IgD-negative memory B cell (primary cell): Measurements from ENCODE around the gene CD46. TPM values are rescaled to one million over a fixed set of nuclear protein-coding genes. Genes with fewer than 3 reads are reported as not detected.
A peak's percentile ranks its signal among the peaks of the same experiment; 100 is the strongest.
"Not testable (repeated sequence)": the region's sequence is repeated elsewhere in the genome, so short reads cannot be mapped to it uniquely, and the experiment has no call there.

ENCODE experiments used
- H3K27ac Mint-ChIP-seq, 3 donors: one replicate each; pipeline ENCODE4 v1.8.0; 2020 to 2022; ENCODE audit warnings: mild to moderate bottlenecking in 3 of 3, mixed read lengths in 3 of 3, moderate library complexity in 1 of 3
- H3K27me3 Mint-ChIP-seq: one replicate; pipeline ENCODE4 v1.8.0; 2021; ENCODE audit warnings: mixed read lengths
- H3K36me3 Mint-ChIP-seq: one replicate; pipeline ENCODE4 v1.8.0; 2020; ENCODE audit warnings: mild to moderate bottlenecking, mixed read lengths
- H3K4me1 Mint-ChIP-seq, 3 donors: one replicate each; pipeline ENCODE4 v1.8.0; 2020 to 2022; ENCODE audit warnings: mixed read lengths in 3 of 3, mild to moderate bottlenecking in 1 of 3
- H3K4me3 Mint-ChIP-seq, 4 donors: one replicate each; pipeline ENCODE4 v1.8.0; 2020 to 2022; ENCODE audit warnings: mild to moderate bottlenecking in 4 of 4, mixed read lengths in 4 of 4, moderate library complexity in 3 of 4
- H3K9me3 Mint-ChIP-seq, 3 donors: one replicate each; pipeline ENCODE4 v1.8.0; 2020 to 2021; ENCODE audit warnings: mixed read lengths in 3 of 3, mild to moderate bottlenecking in 1 of 3
- polyA plus RNA-seq: library from polyadenylated mRNA; unstranded; fragments of 300-500 nt; fragmentation: Illumina TruSeq; gene quantifications from one replicate; pipeline ENCODE4 v1.2.3, GENCODE V29; 2021

The CD46 gene
- polyA plus RNA-seq, 1 donor from 2014 or later: 67.2 TPM

DNA sequence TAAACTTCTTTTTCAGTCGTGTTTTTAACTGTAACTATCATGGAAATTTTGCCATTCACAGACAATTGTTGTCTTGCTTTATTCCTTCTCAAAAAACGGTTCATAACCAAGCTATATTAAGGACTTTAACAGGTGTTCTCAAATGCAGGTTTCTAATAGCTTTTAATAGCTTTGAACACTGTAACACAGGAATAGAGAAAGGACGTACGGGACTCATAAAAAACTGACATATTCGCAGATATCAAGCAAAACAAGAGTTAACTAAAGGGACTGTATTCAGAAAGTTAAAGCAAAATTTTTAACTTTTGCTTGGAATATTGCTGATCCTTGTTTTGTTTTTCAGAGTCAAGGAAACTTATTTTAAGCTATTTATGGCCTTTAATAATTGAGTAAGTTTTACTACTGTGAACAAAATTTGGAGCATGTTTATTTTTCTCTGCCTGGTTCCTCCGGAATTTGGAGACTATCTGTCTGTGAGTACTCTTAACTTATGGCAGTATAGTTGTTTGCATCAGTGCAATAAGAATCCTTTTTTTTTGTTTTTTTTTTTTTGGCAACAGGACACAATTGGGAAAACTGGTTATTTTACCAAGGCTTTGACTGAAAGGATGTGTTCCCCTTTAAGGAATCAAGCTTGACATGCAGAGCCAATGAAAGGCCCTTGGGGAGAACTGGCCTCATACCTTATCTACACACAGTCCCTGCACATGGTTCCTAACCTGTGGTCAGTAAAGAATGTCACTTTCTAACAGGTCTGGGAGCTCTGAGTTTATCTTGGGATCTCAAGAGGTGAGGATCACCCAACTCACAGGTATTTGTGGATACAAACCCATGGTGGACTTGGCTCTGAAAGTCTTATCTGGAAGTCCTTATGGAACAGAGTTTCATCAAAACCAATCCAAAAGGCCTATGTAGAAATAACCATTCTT lies 5.8 kb upstream of the CD46 start:
- no peak overlapping the region for H3K4me3 Mint-ChIP-seq

DNA sequence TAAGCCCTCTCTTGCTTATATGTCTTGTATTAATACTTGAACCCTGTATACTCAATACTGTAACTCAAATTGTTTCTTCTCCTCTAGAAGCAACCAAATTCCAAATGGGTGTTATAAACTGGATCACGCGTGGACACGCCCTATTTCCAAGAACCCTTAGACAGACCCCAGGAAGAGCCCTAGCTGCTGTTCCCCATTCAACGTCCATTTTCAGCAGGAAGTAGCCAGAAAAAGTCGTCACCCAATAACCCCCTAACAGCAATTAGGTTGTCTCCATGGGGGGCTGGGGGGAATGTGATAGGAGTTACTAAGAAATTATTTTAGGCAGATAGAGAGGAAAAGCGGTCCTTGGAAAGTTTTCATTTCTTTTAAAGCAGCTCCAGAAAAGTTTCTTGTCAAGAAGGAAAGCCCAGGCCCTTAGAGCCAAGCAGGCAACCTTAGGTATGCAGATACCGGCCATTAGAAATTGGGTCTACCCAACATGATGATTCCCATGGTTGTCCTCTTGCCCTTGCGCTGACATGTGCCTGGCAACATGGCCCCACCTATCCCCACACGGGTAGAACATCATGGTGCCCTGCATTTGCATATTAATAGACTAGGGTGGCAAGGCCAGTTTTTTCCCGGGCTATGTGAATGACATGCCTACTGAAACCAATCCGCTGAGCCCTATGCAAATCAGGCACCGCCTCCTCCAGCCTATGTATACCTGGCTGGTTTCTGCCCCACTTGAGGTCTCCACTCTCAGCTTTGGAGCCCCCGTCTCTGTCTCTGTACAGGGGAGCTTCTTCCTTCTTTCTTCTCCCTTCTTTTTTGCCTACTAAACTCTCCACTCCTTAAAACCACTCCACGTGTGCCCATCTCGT lies 4.0 kb upstream of the CD46 start:
- peak overlapping the region in 1 of 4 donors; percentile 42 for H3K4me3 Mint-ChIP-seq
- no peak overlapping the region for H3K27ac Mint-ChIP-seq
- no peaks in the 10 kb centered on the region for H3K36me3 Mint-ChIP-seq
- no peaks in the 10 kb centered on the region for H3K9me3 Mint-ChIP-seq
- no peaks in the 10 kb centered on the region for H3K27me3 Mint-ChIP-seq
- peaks cover 8 to 19% (median 16%) of the 10 kb centered on the region in 3 donors for H3K4me1 Mint-ChIP-seq

More for the DNA sequence above, 5.8 kb upstream of the CD46 start:
- no peaks in the 10 kb centered on the region for H3K9me3 Mint-ChIP-seq
- H3K27ac Mint-ChIP-seq: no peak overlapping the region
- H3K4me1 Mint-ChIP-seq: peaks cover 2 to 5% (median 3%) of the 10 kb centered on the region in 3 donors
- H3K36me3 Mint-ChIP-seq: no peaks in the 10 kb centered on the region
- no peaks in the 10 kb centered on the region for H3K27me3 Mint-ChIP-seq

DNA sequence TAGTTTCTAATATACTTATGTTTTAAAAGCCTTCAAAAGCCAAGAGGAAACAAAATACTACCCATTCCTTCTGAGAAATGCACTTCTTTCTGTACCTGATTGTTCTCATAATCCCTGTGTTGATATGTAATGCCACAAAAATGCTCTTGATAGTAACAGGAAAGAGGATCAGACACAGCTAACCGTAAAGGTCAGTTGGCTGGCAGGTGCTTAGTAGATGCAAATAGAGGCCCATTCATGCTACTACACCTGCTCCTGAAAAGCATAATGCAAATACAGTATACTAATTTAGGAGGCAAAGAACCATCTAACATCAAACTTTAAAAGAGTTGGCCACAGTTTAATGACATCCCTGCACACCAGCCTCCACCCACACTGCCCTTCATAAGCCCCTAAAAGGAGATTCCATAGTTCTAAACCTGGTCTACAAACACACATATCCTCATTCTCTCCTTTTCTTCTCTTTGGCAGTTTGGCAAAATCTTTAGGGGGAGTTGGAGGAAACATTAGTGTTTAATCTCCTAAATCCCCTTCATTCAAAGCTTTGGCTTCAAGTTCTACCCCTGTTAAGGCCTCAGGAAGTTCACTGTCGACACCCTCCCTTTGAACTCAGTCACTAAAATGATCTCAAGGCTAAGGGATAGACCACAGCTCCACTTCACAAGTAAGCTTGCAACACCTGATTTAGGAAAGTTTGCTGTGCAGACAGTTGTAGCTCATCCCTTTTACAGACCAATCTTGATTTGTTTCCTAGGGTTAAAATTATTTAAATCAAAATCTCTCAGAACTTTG lies 2.9 kb upstream of the CD46 start:
- Mint-ChIP-seq H3K27ac (peak overlapping the region in 1 of 3 donors; percentile 21), H3K27me3 (no peaks in the 10 kb centered on the region), H3K9me3 (no peaks in the 10 kb centered on the region), H3K4me1 (peaks cover 10 to 22% (median 21%) of the 10 kb centered on the region in 3 donors), H3K36me3 (no peaks in the 10 kb centered on the region), H3K4me3 (peak overlapping the region in 2 of 4 donors; percentile 13 to 16)

DNA sequence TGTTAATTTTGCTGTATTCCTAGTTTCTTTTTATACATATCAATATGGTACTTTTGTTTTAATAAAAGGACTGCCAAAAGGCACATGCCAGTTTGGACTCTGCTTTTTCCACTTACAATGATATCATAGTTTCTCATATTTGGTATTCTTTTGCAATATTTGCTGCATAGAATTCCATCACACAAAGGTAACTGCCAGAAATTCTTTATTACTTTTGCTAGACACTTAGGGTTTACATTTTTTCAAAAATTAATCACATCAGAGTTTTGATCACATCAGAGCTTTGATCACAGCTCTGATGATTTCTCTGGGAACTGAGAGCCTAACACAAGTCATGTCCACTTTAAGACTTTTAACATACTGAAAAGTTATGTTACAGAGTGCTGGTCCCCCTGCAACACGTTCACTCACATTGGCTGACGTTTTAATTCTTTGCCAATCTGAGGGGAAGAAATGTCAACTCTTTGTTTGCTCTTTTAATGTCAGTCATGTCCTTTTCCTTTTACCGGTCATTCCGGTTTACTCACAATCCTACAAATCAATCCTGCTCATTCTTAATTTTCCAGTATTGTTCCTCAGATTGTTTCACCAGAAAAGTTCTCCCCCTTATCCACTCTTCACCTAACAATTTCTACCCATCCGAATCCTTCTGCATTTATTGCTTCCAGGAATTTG lies 1.1 kb upstream of the CD46 start:
- Mint-ChIP-seq H3K9me3 (no peaks in the 10 kb centered on the region), H3K4me1 (peaks cover 21 to 37% (median 35%) of the 10 kb centered on the region in 3 donors), H3K27me3 (no peaks in the 10 kb centered on the region), H3K27ac (peak overlapping the region; percentile 86 to 97 (median 96)), H3K36me3 (no peaks in the 10 kb centered on the region), H3K4me3 (peak overlapping the region; percentile 14 to 99 (median 96))

DNA sequence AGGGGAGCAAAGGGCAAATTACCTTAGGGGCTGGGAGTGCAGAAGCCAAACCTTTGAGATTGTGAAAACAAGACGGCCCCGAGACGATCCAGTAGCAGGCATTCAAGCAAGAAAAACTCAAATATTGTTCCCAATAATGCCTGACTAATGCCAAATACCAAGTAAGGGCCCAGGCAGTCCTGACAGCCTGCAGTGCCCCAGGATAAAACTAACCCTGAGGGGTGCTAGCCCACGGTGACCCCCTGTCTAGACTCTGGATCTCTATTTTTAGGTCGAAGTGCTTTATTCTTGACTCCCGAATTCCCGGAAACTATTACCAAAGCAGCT lies 428 bp upstream of the CD46 start:
- H3K27ac Mint-ChIP-seq: peak overlapping the region; percentile 86 to 97 (median 96)
- peaks cover 23 to 42% (median 40%) of the 10 kb centered on the region in 3 donors for H3K4me1 Mint-ChIP-seq
- peak overlapping the region; percentile 95 to 99 (median 98) for H3K4me3 Mint-ChIP-seq
- not testable (repeated sequence) for H3K36me3 Mint-ChIP-seq, H3K27me3 Mint-ChIP-seq, H3K9me3 Mint-ChIP-seq

DNA sequence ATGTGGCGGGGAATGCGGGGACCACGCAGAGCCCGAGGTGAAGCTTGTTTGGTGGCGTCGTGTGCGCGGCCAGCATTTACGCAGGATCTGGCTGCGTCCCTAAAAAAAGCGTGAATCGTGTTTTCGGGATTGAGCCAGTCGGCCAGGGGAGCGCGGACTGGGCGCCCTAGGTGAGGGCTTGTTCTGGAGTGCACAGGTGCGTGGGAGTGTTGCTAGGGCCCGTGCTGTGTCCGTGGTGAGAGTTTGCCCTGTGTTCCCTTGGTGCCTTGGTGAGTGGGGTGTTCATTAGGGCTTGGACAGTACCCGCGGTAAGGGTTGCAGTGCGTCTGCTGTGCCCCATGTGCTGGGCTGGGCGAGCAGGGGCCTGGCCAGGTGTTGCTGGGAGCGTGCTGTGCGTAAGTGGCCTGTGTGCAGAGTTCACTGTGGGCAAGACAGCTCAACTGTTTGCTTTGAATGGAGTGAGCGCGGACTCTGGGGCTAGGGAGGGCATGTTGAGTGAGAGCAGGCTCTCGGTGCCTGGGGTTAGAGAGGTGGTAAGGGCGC lies 673 bp downstream of the CD46 start:
- Mint-ChIP-seq H3K27ac (peak overlapping the region; percentile 86 to 97 (median 96)), H3K27me3 (no peaks in the 10 kb centered on the region), H3K36me3 (no peaks in the 10 kb centered on the region), H3K9me3 (no peaks in the 10 kb centered on the region), H3K4me1 (peaks cover 23 to 43% (median 42%) of the 10 kb centered on the region in 3 donors), H3K4me3 (peak overlapping the region; percentile 95 to 99 (median 98))

DNA sequence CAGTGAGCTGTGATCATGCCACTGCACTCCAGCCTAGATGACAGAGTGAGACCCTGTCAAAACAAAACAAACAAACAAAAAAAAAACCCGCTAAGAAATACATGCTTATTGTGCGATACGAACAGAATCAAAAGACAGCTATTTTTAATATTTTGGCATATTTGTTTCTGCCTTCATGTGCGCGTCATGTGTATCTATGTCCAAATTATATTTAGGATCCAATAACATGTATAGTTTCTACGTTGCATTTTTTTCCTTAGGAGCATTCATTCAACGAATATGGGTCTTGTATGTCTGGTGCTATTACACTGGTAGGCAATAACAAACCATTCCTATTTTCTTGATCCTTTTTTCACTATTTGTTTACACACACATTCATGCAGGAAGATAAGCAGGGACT lies 1.8 kb downstream of the CD46 start:
- Mint-ChIP-seq H3K9me3 (no peaks in the 10 kb centered on the region), H3K4me3 (peak overlapping the region in 3 of 4 donors; percentile 59 to 79 (median 67)), H3K27ac (no peak overlapping the region), H3K27me3 (no peaks in the 10 kb centered on the region), H3K4me1 (peaks cover 23 to 43% (median 42%) of the 10 kb centered on the region in 3 donors), H3K36me3 (no peaks in the 10 kb centered on the region)

DNA sequence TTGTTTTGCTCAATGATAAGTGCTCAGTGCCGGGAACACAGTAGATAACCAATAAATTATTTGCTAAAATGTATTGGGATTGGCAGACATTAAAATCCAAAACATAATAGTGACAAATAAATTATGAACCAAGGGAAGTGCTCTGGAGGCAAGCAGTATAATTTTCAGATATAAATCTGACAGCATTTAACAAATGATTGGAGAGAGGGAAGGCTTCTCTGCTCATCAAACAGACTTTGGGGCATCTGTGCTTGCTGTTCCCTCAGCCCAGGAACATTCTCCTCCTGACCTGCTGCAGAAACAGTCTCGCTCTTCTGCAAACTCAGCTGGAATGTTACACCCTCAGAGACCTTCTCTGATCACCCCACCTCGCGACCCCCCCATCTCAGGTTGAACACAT lies 2.2 kb downstream of the CD46 start:
- Mint-ChIP-seq H3K36me3 (no peaks in the 10 kb centered on the region), H3K9me3 (no peaks in the 10 kb centered on the region), H3K27me3 (no peaks in the 10 kb centered on the region), H3K27ac (peak overlapping the region in 1 of 3 donors; percentile 41), H3K4me1 (peaks cover 23 to 43% (median 40%) of the 10 kb centered on the region in 3 donors), H3K4me3 (peak overlapping the region in 3 of 4 donors; percentile 67 to 83 (median 79))

DNA sequence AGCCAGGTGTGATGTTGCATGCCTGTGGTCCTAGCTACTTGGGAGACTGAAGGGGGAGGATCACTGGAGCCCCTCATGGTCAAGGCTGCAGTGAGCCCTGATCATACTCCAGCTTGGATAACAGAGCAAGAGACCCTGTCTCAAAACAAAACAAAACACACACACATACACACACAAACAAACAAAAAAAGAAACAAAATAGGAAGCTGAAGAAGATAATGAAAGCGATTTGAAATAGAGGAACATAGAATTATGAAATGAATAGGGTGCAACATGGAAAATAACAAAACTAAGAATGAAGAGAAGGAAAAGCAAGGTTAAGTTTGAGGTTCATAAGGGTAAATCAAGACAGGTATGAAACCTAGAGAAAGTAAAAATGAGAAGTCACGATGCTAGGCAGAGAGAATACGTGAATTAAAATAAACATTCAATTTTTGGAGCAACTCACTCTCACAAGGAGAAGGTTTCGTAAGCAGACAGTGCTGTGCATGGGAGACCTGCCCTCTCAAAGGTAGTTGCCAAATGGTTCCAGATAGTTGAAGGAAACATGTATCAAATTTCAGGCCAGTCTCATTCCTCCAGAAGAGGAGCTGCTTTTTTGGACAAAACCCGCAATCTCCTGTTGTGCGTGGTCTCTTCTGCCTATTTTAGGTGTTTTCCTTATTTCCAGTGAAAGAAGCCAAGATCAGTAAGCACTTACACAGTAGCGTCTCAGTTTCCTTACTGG lies 3.3 kb downstream of the CD46 start:
- Mint-ChIP-seq H3K9me3 (no peaks in the 10 kb centered on the region), H3K27ac (no peak overlapping the region), H3K4me3 (peak overlapping the region in 2 of 4 donors; percentile 3 to 56), H3K27me3 (no peaks in the 10 kb centered on the region), H3K36me3 (no peaks in the 10 kb centered on the region), H3K4me1 (peaks cover 23 to 43% (median 40%) of the 10 kb centered on the region in 3 donors)

DNA sequence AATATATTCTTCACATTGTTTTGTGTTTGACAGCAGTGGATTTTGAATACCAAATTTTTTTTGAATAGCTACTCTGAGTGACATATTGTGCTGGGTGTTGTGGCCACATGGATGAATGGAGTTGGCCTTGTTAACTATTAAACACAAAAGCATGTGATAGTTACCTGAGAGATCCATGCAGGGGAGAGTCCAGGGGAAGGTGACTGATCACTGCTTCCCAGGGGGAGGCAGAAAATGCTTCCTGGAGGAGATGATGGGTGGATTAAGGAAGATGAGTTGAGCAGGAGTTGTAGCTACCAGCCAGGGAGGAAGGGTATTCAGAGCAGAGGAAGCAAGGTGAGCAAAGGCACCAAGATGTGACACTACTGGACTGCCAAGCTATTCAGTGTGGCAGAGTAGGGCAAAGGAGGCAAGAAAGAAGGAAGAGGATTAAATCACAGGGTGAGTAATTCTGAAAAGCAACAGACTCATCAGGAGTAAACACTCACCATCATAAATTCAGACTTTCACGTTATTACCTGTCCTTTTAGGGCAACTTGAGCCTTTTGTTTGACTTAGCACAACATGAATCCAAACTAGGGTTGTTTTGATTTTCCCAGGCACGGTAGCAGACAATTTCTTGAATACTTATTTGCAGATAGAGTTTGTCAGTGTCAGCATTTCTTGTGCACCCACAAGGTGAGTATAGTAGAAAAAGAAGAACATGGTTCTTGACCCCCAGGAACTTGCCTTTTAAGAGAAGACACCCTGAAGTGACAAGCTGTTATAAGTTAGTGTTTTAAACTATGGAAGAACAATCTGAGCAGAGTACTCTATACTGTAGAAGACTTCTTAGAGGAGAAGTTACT lies 4.2 kb downstream of the CD46 start:
- peaks cover 2% of the 10 kb centered on the region for H3K36me3 Mint-ChIP-seq
- H3K9me3 Mint-ChIP-seq: no peaks in the 10 kb centered on the region
- H3K4me1 Mint-ChIP-seq: peaks cover 22 to 40% (median 37%) of the 10 kb centered on the region in 3 donors
- peak overlapping the region in 1 of 4 donors; percentile 20 for H3K4me3 Mint-ChIP-seq
- H3K27me3 Mint-ChIP-seq: no peaks in the 10 kb centered on the region
- H3K27ac Mint-ChIP-seq: peak overlapping the region; percentile 0 to 28 (median 16)

DNA sequence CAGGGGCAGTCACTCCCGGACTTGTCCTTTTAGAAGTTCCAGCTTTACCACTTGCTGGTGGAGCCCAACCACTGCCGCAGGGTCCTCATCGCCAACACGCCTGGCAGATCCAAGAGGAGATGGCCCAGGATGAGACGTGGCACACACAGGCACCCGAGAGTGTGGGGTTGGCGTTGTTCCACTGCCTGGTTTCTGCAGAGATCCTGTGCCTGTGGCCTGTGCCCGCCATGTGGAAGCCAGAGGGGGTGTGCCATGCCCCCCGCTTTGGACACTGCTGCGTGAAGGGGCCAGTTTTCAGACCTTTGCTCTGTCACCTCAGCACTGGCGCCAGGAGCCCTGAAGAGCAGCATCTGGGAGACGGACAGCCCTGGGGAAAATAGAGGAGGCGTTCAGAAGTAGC lies 10.8 kb downstream of the CD46 start:
- Mint-ChIP-seq H3K4me1 (no peaks in the 10 kb centered on the region), H3K9me3 (no peaks in the 10 kb centered on the region), H3K4me3 (no peak overlapping the region), H3K27me3 (no peaks in the 10 kb centered on the region), H3K36me3 (peaks cover 16% of the 10 kb centered on the region), H3K27ac (no peak overlapping the region)

DNA sequence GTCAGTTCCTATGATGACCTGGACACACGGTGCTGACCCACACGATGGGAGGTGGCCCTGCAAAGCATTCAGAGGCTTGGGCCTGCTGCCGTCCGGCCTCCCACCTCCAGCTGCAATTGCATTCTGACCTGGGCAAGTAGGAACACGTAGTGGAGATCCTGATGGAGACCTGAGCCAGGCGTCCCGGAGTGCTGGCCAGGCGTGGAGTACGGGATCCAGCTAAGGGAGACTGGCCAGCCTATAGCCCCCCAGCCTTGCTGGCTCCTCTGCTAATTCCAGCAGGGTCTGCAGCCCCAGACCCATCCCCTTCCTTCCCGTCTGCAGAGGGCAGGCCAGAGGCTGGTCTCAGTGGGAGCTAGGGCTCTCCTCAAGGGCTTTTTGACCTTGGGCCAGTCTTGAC lies 11.2 kb downstream of the CD46 start:
- peaks cover 18% of the 10 kb centered on the region for H3K36me3 Mint-ChIP-seq
- no peaks in the 10 kb centered on the region for H3K4me1 Mint-ChIP-seq
- H3K27ac Mint-ChIP-seq: no peak overlapping the region
- H3K27me3 Mint-ChIP-seq: no peaks in the 10 kb centered on the region
- H3K4me3 Mint-ChIP-seq: no peak overlapping the region
- H3K9me3 Mint-ChIP-seq: no peaks in the 10 kb centered on the region

DNA sequence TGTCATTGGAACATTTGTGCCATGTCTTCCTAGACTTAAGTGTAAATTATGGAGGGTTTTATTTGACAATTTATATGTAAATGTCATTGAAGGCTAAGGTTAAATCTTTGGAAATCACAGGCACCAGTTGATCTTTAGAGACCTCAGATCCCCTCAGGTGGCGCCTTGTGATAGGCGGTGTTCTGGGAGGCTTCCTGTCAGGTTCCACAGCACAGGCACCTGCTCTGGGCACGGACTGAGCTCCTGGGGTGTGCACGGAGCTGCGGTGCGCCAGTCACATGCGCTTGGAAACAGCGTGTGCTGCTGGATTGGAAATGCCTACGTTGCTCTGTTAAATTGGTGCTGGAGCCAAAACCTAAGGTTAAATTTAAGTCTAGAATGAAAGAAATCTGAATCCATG lies 12.1 kb downstream of the CD46 start:
- Mint-ChIP-seq H3K27me3 (no peaks in the 10 kb centered on the region), H3K9me3 (no peaks in the 10 kb centered on the region), H3K36me3 (peaks cover 20% of the 10 kb centered on the region), H3K27ac (no peak overlapping the region), H3K4me3 (no peak overlapping the region), H3K4me1 (no peaks in the 10 kb centered on the region)
